ENCODE data around the gene MPP4. TPM values are rescaled to one million over a fixed set of nuclear protein-coding genes. Genes with fewer than 3 reads are reported as not detected.

Gene MPP4
- total RNA-seq, 1 donor from 2014 or later, result 2.9 TPM

GRCh38 chr2:201709049-201709448 lies 10.6 kb upstream of the MPP4 start:
- peak overlapping the region; percentile 11 for H3K9ac ChIP-seq (ENCODE audit: low read length)
- no peak overlapping the region for H3K4me3 Mint-ChIP-seq (ENCODE audit: unreplicated experiment)
- H3K4me1 Mint-ChIP-seq (ENCODE audit: low read depth, unreplicated experiment), result peaks cover 4% of the 10 kb centered on the region
- H4K20me1 ChIP-seq (ENCODE audit: insufficient read depth, low read length), result no peaks in the 10 kb centered on the region
- H3K36me3 ChIP-seq (ENCODE audit: insufficient read depth, low read length), result peaks cover 24% of the 10 kb centered on the region
- H3K27me3 Mint-ChIP-seq (ENCODE audit: low read depth, unreplicated experiment), result no peaks in the 10 kb centered on the region
- H2AFZ ChIP-seq (ENCODE audit: low read depth, low read length), result no peak overlapping the region
- H3K36me3 Mint-ChIP-seq (ENCODE audit: low read depth, unreplicated experiment), result peaks cover 18% of the 10 kb centered on the region
- FAIRE-seq (no peak), DNase-seq (ENCODE audit: low read depth) (no peak)
- TF ChIP-seq EZH2 (IDR thresholded peaks at IDR 0.05; ENCODE audit: insufficient read depth, low read length) (no peak), CTCF (IDR thresholded peaks at IDR 0.05; ENCODE audit: insufficient read depth, low read depth, low read length) (no peak)
- H3K4me2 ChIP-seq (ENCODE audit: low read length), result no peak overlapping the region
- H3K9me3 Mint-ChIP-seq (ENCODE audit: unreplicated experiment), result no peaks in the 10 kb centered on the region
- peaks cover 4% of the 10 kb centered on the region for H3K4me1 ChIP-seq (ENCODE audit: insufficient read depth, low read length)
- no peaks in the 10 kb centered on the region for H3K27me3 ChIP-seq (ENCODE audit: insufficient read depth, low read length)
- H3K9me3 ChIP-seq (ENCODE audit: insufficient read depth, low read depth, low read length), result no peaks in the 10 kb centered on the region
- H3K27ac ChIP-seq (ENCODE audit: low read depth, low read length), result no peak overlapping the region
- no peaks in the 10 kb centered on the region for H3K79me2 ChIP-seq (ENCODE audit: insufficient read depth, low read length)
- no peak overlapping the region for H3K27ac Mint-ChIP-seq (ENCODE audit: unreplicated experiment)
- no peak overlapping the region for H3K4me3 ChIP-seq (ENCODE audit: insufficient read depth, low read depth, low read length)

GRCh38 chr2:201707753-201708152 lies 9.3 kb upstream of the MPP4 start:
- DNase-seq (ENCODE audit: low read depth), result peak; percentile 38
- no peaks in the 10 kb centered on the region for H3K27me3 Mint-ChIP-seq (ENCODE audit: low read depth, unreplicated experiment)
- TF ChIP-seq EZH2 (IDR thresholded peaks at IDR 0.05; ENCODE audit: insufficient read depth, low read length) (no peak), CTCF (IDR thresholded peaks at IDR 0.05; ENCODE audit: insufficient read depth, low read depth, low read length) (no peak)
- Histone ChIP-seq H3K9ac (ENCODE audit: low read length) (no peak overlapping the region), H3K4me3 (ENCODE audit: insufficient read depth, low read depth, low read length) (no peak overlapping the region), H2AFZ (ENCODE audit: low read depth, low read length) (no peak overlapping the region), H3K27ac (ENCODE audit: low read depth, low read length) (no peak overlapping the region), H3K79me2 (ENCODE audit: insufficient read depth, low read length) (no peaks in the 10 kb centered on the region), H3K4me1 (ENCODE audit: insufficient read depth, low read length) (peaks cover 4% of the 10 kb centered on the region), H3K4me2 (ENCODE audit: low read length) (no peak overlapping the region), H4K20me1 (ENCODE audit: insufficient read depth, low read length) (no peaks in the 10 kb centered on the region), H3K36me3 (ENCODE audit: insufficient read depth, low read length) (peaks cover 23% of the 10 kb centered on the region), H3K9me3 (ENCODE audit: insufficient read depth, low read depth, low read length) (no peaks in the 10 kb centered on the region), H3K27me3 (ENCODE audit: insufficient read depth, low read length) (no peaks in the 10 kb centered on the region)
- H3K4me1 Mint-ChIP-seq (ENCODE audit: low read depth, unreplicated experiment), result peaks cover 4% of the 10 kb centered on the region
- no peak overlapping the region for H3K4me3 Mint-ChIP-seq (ENCODE audit: unreplicated experiment)
- H3K36me3 Mint-ChIP-seq (ENCODE audit: low read depth, unreplicated experiment), result peaks cover 15% of the 10 kb centered on the region
- no peaks in the 10 kb centered on the region for H3K9me3 Mint-ChIP-seq (ENCODE audit: unreplicated experiment)
- H3K27ac Mint-ChIP-seq (ENCODE audit: unreplicated experiment), result no peak overlapping the region
- no peak for FAIRE-seq

GRCh38 chr2:201707142-201707541 lies 8.7 kb upstream of the MPP4 start:
- H3K4me2 ChIP-seq (ENCODE audit: low read length), result no peak overlapping the region
- FAIRE-seq (no peak), DNase-seq (ENCODE audit: low read depth) (no peak)
- no peaks in the 10 kb centered on the region for H3K27me3 ChIP-seq (ENCODE audit: insufficient read depth, low read length)
- H3K4me1 ChIP-seq (ENCODE audit: insufficient read depth, low read length), result peaks cover 4% of the 10 kb centered on the region
- no peak for TF ChIP-seq CTCF (IDR thresholded peaks at IDR 0.05; ENCODE audit: insufficient read depth, low read depth, low read length)
- Mint-ChIP-seq H3K36me3 (ENCODE audit: low read depth, unreplicated experiment) (peaks cover 18% of the 10 kb centered on the region), H3K27ac (ENCODE audit: unreplicated experiment) (no peak overlapping the region), H3K4me3 (ENCODE audit: unreplicated experiment) (no peak overlapping the region), H3K4me1 (ENCODE audit: low read depth, unreplicated experiment) (peaks cover 4% of the 10 kb centered on the region), H3K9me3 (ENCODE audit: unreplicated experiment) (no peaks in the 10 kb centered on the region), H3K27me3 (ENCODE audit: low read depth, unreplicated experiment) (no peaks in the 10 kb centered on the region)
- H3K9me3 ChIP-seq (ENCODE audit: insufficient read depth, low read depth, low read length), result no peaks in the 10 kb centered on the region
- peaks cover 18% of the 10 kb centered on the region for H3K36me3 ChIP-seq (ENCODE audit: insufficient read depth, low read length)
- H3K4me3 ChIP-seq (ENCODE audit: insufficient read depth, low read depth, low read length), result no peak overlapping the region
- H3K9ac ChIP-seq (ENCODE audit: low read length), result no peak overlapping the region
- H3K27ac ChIP-seq (ENCODE audit: low read depth, low read length), result no peak overlapping the region
- no peaks in the 10 kb centered on the region for H4K20me1 ChIP-seq (ENCODE audit: insufficient read depth, low read length)
- no peaks in the 10 kb centered on the region for H3K79me2 ChIP-seq (ENCODE audit: insufficient read depth, low read length)
- no peak overlapping the region for H2AFZ ChIP-seq (ENCODE audit: low read depth, low read length)

Data from astrocyte (in vitro differentiated cells and primary cell).